K562 (cell line): Measurements from ENCODE around the gene ACP1. TPM values are rescaled to one million over a fixed set of nuclear protein-coding genes. Genes with fewer than 3 reads are reported as not detected.

ENCODE experiments used
- CCAR2 ChIP-seq: fragments of 200-400 bp; formaldehyde crosslinking; IDR thresholded peaks from 2 replicates; pipeline ENCODE4 v1.6.1; 2017; ENCODE audit warnings: mild to moderate bottlenecking, low read depth, low read length
- NR0B1 ChIP-seq: fragments of 450-650 bp; IDR thresholded peaks from one replicate; pipeline ENCODE4 v1.6.1; 2018; ENCODE audit warnings: mild to moderate bottlenecking, moderate library complexity; ENCODE audit not compliant: partially characterized antibody
- NR4A1 ChIP-seq, 2 experiments: fragments of 250-450 bp in 1 of 2; fragments of 450-650 bp in 1 of 2; sonication (Bioruptor Pico) in 1 of 2; IDR thresholded peaks; 2 replicates each; pipeline versions ENCODE4 v1.4.0 to v1.6.1; 2016 to 2020; ENCODE audit warnings: mild to moderate bottlenecking in 2 of 2, missing compliant biosample characterization in 1 of 2, missing genetic modification characterization in 1 of 2, moderate library complexity in 1 of 2
- TGIF2 ChIP-seq: sonication (generic); formaldehyde crosslinking; IDR thresholded peaks from 2 replicates; pipeline ENCODE4 v1.8.1; 2022; ENCODE audit warnings: mild to moderate bottlenecking, missing genetic modification reagents, moderate library complexity
- ZNF436 ChIP-seq: fragments of 250-450, 450-650 bp; sonication (Bioruptor Pico); formaldehyde crosslinking; IDR thresholded peaks from 2 replicates; pipeline ENCODE4 v1.7.0; 2020; ENCODE audit warnings: mild to moderate bottlenecking
- ZNF586 ChIP-seq: fragments of 450-650 bp; formaldehyde crosslinking; conservative IDR thresholded peaks from 2 replicates; pipeline ENCODE4 v1.4.0; 2020; ENCODE audit warnings: mild to moderate bottlenecking, moderate library complexity
- polyA plus RNA-seq, 8 experiments: library from polyadenylated mRNA; depleted of rRNA in 4 of 8; stranded (reverse) in 5 of 8; unstranded in 3 of 8; fragments of >200 nt; fragmentation: Nextera tagmentation in 2 of 8; fragmentation: Illumina TruSeq in 1 of 8; extraction: Ambion mirVana in 2 of 8; extraction: Trizol in 1 of 8; gene quantifications; 2 replicates each; pipeline versions ENCODE4 v1.2.1 to v1.2.3, GENCODE V29; 2011 to 2014; ENCODE audit warnings: inconsistent platforms in 1 of 8, missing spikeins in 1 of 8
- total RNA-seq, 7 experiments: library from RNA; depleted of rRNA in 6 of 7; stranded (reverse); fragments of >200 nt in 6 of 7; fragmentation: Illumina TruSeq in 2 of 7; extraction: Trizol in 2 of 7; gene quantifications; 2 replicates each; pipeline versions ENCODE4 v1.2.1 to v1.2.3, GENCODE V29; 2011 to 2021; ENCODE audit warnings: low replicate concordance in 1 of 7
- TF ChIP-seq, protein P1 (sequence below): IDR thresholded peaks from 2 replicates; pipeline ENCODE4 v1.6.1; 2011; ENCODE audit not compliant: insufficient read length; ENCODE audit errors: extremely low read depth

Gene ACP1
- total and polyA plus RNA-seq, 9 of the 15 experiments (the other 6 are each of a cell fraction or from before 2014, with no cell fraction given) = 139 to 493 (median 189) TPM

- TF ChIP-seq NR0B1 = no peak
- no peak for TF ChIP-seq NR4A1 (CRISPR knock-in tag; IDR thresholded peaks at IDR 0.05)
- TF ChIP-seq NR4A1 (tag; IDR thresholded peaks at IDR 0.05) = no peak
- TF ChIP-seq, protein P1, sequence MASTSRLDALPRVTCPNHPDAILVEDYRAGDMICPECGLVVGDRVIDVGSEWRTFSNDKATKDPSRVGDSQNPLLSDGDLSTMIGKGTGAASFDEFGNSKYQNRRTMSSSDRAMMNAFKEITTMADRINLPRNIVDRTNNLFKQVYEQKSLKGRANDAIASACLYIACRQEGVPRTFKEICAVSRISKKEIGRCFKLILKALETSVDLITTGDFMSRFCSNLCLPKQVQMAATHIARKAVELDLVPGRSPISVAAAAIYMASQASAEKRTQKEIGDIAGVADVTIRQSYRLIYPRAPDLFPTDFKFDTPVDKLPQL = no peak
- no peak for TF ChIP-seq CCAR2
- TF ChIP-seq ZNF436 = no peak
- TF ChIP-seq ZNF586 = no peak
- TF ChIP-seq TGIF2 = no peak
Measured at GRCh38 chr2:316381-316780, 51.6 kb downstream of the ACP1 start (continued).
